Measurements from ENCODE around the gene PHEX.

GRCh38 chrX:22117633-22118032, 85.5 kb downstream of the PHEX start:
- TF ChIP-seq RAD21 (conservative IDR thresholded peaks at IDR 0.05) (no peak), CTCF (IDR thresholded peaks at IDR 0.05; ENCODE audit: poor library complexity, severe bottlenecking) (no peak), MXI1 (conservative IDR thresholded peaks at IDR 0.05; ENCODE audit: poor library complexity, severe bottlenecking) (no peak), TAF1 (IDR thresholded peaks at IDR 0.05; ENCODE audit: low read depth) (no peak), POLR2AphosphoS5 (IDR thresholded peaks at IDR 0.05) (no peak), EZH2 (IDR thresholded peaks at IDR 0.05; ENCODE audit: borderline replicate concordance, insufficient read depth, low read length, poor library complexity, severe bottlenecking) (no peak)
